Activated CD8-positive, alpha-beta memory T cell treated with anti-CD3 and anti-CD28 coated beads for 1 hour (primary cell): ENCODE results near the gene BIRC5.
A peak's percentile ranks its signal among the peaks of the same experiment; 100 is the strongest.
"Not testable (repeated sequence)": the region's sequence is repeated elsewhere in the genome, so short reads cannot be mapped to it uniquely, and the experiment has no call there.

ENCODE experiments used
- DNase-seq, 2 donors: peaks; one replicate each; pipeline ENCODE4 v3.0.0-alpha.2; 2020; ENCODE audit warnings: low read depth in 1 of 2; ENCODE audit errors: extremely low read depth in 1 of 2

Gene BIRC5

DNA sequence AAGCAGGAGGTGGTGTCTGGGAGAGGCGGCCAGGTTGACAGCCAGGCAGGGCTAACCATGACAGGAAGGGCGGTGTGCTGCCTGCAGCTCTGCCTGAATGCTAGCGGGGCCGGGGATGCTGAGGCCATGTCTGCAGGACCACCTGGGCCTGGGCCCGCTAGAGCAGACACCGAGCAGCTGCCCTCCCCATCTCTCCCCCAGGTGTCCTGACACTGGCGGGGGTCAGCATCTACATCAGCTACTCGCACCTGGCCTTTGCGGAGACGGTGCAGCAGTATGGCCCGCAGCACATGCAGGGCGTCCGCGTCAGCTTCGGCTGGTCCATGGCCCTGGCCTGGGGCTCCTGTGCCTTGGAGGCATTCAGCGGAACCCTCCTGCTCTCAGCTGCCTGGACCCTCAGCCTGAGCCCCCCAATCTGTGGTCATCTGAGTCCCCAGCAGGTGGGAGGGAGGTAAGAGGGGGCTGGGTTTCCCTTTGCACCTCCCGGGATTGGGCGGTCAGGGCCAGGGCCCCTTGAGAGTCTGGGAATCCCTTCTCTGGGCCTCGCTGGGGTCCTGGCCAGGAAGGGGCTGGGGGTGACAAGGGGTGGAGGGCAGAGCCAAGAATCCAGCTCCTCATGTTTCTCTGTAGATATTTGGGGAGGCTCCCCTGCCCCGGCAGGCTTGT is 24.9 kb downstream of the BIRC5 start:
- DNase-seq = no peak

DNA sequence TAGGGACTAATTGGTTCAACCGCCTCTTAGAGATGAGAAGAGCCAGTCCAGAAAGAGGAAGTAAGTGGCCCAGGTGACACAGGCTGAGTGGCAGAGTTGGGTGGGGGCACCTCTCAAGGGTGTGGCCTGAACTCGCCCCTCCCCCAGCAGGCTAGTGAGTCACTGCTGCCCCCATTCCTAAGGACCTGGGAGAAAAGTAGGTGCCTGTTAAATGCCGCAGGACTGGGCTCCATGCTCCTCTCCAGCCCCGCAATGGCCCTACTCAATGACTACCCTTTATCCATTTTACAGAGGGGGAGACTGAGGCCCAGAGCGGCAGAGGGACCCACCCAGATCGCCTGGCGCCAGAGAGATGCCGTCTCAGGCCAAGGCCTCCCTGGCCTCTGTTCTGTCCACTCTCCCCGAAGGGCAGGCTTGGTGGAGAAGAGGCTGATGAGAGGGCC is 25.5 kb downstream of the BIRC5 start:
- DNase-seq = no peak

DNA sequence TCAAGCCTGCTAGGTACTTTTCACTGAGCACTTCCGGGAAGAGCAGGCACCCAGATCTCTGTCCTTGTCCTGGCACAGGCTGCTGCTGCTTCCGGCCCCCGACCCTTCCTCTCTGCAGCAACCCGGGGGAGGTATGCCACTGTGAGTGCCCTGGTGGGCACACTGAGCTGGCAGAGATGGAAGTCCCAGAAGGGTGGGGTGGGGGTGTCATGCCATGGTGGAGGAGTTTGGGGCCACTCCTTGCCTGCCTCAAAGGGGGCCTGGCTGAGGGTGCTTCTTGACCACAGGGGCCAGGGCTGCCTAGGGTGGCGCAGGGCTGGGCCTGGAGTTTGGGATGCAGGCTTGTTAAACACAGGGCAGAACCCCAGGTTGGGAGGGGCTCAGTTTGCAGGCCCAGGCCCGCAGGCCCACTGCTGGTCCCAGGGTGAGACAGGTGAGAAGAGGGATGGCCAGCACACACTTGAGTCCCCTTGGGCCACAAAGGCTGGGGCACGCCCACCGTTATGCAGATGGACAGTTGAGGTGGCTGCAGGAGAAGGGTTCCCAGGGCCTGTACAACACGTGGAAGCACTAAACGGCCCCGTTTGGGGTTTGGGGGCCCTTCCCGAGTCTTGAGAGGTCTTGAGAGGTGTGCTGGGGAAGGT is 26.1 kb downstream of the BIRC5 start:
- no peak for DNase-seq

DNA sequence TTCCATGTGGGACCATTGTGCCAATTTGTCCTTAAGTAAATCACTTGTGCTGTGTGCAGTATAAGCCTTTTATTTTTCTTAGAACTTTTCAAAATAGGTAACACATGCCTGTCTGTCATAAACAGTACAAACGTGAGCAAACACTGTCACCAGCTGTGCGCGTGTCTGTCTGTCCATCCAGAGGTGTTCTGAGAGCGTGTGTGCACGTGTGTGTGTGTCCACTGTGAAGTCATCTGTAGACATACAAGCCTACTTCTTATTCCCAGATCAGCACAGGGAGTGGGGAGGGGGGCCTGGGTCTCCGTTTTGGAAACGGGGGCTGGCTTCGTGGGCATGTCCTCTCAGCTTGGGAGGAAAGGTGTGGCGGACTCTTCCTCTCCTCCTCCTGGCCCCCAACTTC is 26.8 kb downstream of the BIRC5 start:
- no peak for DNase-seq

DNA sequence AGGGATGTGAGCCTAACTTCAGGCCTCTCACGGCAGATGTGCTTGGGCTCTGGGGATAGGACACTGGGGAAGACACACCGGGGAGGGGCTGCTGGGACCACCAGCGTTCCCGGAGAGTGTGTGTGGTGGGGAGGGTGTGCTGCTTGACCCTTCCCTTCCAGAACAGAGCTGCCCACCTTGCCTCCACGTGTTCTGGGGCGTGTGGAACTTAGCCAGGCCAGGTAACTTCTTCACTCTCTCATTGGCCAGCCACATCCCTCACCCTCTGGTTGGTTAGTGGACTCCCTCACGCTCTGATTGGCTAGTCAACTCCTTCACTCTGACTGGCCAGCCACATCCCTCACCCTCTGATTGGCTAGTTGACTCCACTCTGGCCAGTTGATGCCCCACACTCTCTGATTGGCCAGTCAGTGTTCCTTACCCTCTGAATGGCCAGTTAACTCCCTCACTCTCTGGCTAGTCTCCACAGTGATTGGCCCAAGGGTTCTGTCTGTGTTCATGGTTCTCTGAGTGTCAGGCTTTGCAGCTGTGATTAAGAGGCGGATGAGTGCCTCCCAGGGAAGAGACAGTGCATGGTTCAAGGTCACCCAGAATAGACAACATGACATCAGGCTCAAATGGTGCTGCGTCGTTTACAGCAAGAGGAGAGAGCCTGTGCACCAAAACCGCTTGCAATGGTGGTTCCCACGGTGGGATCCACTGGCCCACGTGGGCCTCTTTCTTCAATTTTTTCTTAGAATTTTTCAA is 27.4 kb downstream of the BIRC5 start:
- no peak for DNase-seq

DNA sequence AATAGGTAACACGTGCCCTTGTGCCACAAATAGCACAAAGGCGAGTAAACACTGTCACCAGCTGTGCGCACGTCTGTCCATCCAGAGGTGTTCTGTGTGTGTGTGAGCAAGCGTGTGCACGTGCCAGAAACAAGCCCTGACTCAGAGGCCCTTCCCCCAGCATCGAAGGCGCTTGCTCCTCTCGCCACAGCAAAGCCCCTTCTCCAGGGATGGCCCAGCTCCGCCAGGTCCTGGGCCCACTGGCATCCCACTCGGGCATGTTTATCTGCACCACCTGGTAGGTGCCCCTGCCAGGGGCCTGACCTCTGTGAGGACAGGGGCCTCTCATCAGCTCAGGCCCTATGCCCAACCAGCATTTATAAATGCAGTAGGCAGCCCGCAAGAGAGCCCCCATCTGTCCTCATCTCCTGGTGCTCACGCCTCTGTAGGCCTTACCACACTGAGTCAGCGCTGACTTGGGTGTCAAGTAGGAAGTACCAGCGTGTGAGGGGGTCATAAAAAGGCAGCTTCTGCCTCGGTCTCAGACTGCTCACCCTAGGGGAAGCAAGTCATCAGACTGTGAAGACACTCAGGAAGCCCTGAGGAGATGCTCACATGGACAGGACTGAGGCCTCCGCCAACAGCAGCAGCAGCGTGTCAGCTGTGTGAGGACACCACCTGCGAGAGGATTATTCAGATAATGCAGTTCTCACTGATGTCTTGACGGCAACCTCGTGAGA is 28.1 kb downstream of the BIRC5 start:
- no peak for DNase-seq

- DNase-seq = no peak
Measured at GRCh38 chr17:78247304-78247703, 33.3 kb downstream of the BIRC5 start.

- DNase-seq = no peak
Measured at GRCh38 chr17:78248051-78248914, 34.2 kb downstream of the BIRC5 start.

DNA sequence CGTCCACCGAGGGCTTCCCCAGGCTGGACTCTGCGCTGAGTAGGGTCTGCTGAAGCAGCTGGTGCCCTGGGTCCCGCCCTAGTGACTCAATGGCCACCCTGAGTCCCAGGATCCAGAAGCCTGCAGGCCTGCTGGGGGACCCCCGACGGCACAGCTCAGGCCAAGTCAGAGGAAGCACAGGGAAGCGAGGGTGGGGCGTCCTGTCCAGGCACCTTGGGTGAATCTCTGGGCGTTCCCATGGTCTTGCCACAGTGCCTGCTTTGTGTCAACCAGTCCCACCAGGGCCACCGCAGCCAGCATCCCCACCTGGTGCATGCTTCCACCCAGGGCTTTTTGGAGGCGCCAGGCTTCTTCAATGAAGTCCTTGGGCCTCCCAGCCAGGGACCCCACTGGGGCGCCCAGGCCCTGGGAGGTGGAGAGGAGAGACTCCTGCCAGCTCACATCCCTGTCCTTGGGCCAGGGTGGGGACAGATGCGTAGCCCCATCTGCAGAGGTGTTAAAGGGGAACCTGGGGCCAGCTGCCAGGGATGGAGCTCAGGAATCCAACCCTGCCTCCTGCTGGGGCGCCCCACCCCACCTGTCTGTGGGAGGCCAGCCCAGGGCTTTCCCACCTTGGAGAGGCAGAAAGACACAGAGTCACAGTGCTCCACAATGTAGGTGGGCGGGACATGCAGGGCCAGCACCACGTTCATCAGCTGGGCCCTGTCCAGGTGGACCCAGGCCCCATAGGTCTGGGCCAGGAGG is 35.2 kb downstream of the BIRC5 start:
- DNase-seq = no peak

- DNase-seq = no peak
Measured at GRCh38 chr17:78249818-78250806, 36.1 kb downstream of the BIRC5 start.

DNA sequence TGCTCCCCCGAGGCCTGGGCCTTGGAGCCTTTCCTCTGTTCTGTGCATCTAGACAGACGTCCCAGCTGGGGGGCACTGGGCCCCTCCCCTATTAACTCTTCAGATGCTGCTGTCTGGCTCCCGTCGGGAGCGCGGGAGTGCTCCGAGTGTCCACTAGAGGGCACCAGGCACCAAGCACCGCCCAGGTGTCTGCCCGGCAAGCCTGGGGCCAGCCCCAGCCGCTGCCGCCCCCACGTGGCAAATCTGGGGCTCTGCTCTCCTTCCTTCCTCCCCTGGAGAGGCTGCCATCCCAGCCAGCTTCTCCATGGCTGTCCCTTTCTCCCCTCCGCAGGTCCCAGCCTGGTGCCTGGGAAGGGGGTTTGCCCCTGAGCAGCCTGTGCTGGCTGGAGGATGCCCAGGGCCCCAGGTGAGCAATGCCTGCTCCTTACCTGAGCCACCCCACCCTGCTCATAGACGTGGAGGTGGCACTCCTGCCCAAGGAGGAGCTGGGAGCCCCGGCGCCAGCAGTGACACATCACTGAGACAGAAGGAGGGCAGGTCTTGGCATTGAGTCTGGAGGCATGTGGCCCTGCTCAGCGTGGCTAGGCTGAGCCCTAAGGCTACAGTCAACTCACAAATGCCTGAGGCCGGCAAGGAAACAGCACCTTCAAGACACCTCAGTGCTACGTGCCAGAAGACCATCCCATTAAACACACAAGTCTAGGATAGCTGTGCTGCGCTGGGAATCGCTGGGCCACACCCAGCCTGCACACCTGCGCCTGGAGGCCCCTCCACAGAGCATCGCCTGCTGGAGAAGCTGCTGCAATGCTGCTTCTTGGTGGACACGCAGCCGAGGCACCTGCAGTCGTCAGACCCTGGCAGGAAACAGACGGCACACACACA is 37.1 kb downstream of the BIRC5 start:
- peak; percentile 45 to 72 for DNase-seq

- DNase-seq = no peak
Measured at GRCh38 chr17:78251773-78252103, 37.7 kb downstream of the BIRC5 start.

GRCh38 chr17:78252111-78252634 is 38.1 kb downstream of the BIRC5 start:
- DNase-seq = peak; percentile 49 to 70

GRCh38 chr17:78252701-78253635 is 38.9 kb downstream of the BIRC5 start:
- DNase-seq = no peak

- not testable (repeated sequence) for DNase-seq
Measured at GRCh38 chr17:78253636-78253945, 39.5 kb downstream of the BIRC5 start.

DNA sequence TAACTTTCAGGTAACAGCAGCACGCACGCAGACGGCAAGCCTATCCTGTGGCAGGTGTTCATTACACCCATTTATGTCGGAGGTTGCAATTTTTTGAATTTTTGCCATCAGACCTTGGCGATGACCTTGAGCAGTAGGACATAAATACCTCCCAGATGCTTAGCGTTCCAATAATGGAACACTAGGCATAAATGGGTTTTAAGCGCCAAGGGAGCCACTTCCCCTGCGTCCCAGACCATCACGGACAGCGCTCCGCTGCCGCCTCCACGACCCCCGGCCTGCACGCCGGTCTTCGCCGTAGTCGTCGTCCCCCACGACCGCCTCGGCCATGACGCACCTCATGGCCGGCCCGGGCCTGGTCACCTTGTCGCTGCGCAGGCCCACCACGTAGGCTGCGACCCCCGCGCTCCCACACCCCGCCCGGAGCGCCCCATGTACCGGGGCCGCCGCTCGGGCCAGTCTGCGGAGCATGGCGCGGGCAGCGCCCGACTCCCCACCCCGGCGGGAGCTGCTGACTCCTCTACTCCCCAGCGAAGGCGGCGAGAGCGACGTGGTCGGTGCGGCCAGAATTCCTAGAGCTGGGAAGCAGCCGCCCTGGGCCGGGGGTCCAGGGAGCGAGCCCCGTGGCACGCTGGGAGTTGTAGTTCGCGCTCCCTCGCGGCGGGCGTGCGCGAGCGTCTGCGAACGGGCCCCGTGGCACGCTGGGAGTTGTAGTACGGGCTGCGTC is 40.1 kb downstream of the BIRC5 start:
- peak; percentile 29 to 74 for DNase-seq
